GM13977 (cell line): ENCODE results near the gene LDB3.
"Not testable (repeated sequence)": the region's sequence is repeated elsewhere in the genome, so short reads cannot be mapped to it uniquely, and the experiment has no call there.

Source experiments
- DNase-seq: peaks from one replicate; pipeline ENCODE4 v3.0.0; 2012; ENCODE audit warnings: low spot score
- CTCF ChIP-seq: IDR thresholded peaks from 2 replicates; pipeline ENCODE4 v1.5.1; 2012; ENCODE audit warnings: mild to moderate bottlenecking, control low read depth; ENCODE audit not compliant: insufficient read depth; ENCODE audit errors: extremely low read depth, missing control alignments
- in situ Hi-C: fragments of 300-500 bp; cut with MboI; formaldehyde crosslinking; loops from one replicate; pipeline ENCODE4 v1.12.0; 2022; ENCODE audit warnings: low sequenced_read_pairs, low pct_unique_long_range_greater_than_20kb, mixed read lengths, inconsistent platforms; ENCODE audit not compliant: unreplicated experiment

LDB3 gene

GRCh38 chr10:86730227-86730626, 61.9 kb downstream of the LDB3 start:
- DNase-seq = no peak
- in situ Hi-C loops = no loop called here
- no peak for TF ChIP-seq CTCF

GRCh38 chr10:86732771-86733170, 64.5 kb downstream of the LDB3 start:
- TF ChIP-seq CTCF = no peak
- in situ Hi-C loops = no loop called here
- DNase-seq = no peak

- DNase-seq = no peak
These were observed 65.0 kb downstream of the LDB3 start for GRCh38 chr10:86733260-86733671.

GRCh38 chr10:86734207-86734988, 66.1 kb downstream of the LDB3 start:
- in situ Hi-C loops = no loop called here
- TF ChIP-seq CTCF = no peak
- DNase-seq = no peak

More at GRCh38 chr10:86733260-86733671, 65.0 kb downstream of the LDB3 start:
- in situ Hi-C loops = no loop called here
- no peak for TF ChIP-seq CTCF

GRCh38 chr10:86735278-86735677, 67.0 kb downstream of the LDB3 start:
- in situ Hi-C loops, DNase-seq: not testable (repeated sequence)

GRCh38 chr10:86742230-86742629, 73.9 kb downstream of the LDB3 start:
- no peak for TF ChIP-seq CTCF
- in situ Hi-C loops = no loop called here
- no peak for DNase-seq

- in situ Hi-C loops = no loop called here
- TF ChIP-seq CTCF = no peak
- DNase-seq = no peak
These were observed 75.9 kb downstream of the LDB3 start for GRCh38 chr10:86744067-86744725.
